Suppressor macrophage (primary cell): ENCODE results near the gene UBASH3B.

Experiments used
- DNase-seq, 4 experiments: peaks; one replicate each; pipeline ENCODE4 v3.0.0-alpha.2; 2020 to 2022

UBASH3B gene

GRCh38 chr11:122647736-122648275 lies 7.7 kb upstream of the UBASH3B start:
- DNase-seq, result peak in 3 of 4 experiments; percentile 56 to 62 (median 62)

DNA sequence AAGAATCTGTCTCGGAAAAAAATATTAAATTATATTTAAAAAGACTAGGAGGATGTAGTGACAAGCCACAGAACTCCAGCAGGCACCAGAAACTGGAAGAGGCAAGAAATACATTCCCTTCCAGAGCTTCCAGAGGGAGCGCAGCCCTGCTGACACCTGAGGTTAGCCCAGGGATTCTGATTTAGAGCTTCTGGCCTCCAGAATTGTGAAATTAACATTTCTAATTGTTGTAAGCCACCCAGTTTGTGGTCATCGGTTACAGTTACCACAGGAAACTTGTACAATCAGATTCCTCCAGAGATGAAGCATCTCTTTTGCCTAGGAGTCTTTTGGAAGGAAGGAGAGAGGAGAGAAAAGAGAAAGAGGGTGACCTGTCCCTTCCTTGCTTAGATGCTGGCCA lies 6.4 kb upstream of the UBASH3B start:
- DNase-seq, result no peak

- no peak for DNase-seq
Observed at GRCh38 chr11:122650619-122651018, 4.9 kb upstream of the UBASH3B start.

DNA sequence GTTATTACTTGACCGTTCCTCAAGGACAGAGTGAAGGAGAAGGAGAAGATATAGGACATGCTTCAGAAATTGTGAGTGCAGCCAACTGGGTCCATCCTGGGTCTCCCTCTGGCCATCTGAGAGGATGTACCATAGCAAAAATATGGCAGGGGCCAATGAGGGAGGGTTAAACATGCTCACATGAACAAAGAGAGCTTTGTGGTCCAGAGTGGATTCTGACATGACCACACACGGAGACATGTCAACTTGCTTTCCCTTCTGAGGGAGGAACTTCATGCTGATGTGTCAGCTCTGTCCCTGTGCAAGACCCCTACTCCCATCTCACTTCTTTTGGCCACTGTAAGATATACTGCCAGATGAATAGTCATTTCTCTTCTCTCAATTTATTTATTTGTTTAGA lies 3.0 kb upstream of the UBASH3B start:
- no peak for DNase-seq

- no peak for DNase-seq
Observed at GRCh38 chr11:122653916-122654585, 1.5 kb upstream of the UBASH3B start.

- DNase-seq, result peak; percentile 59 to 77 (median 65)
Observed at GRCh38 chr11:122656073-122656630, 630 bp downstream of the UBASH3B start.

GRCh38 chr11:122656631-122657101 lies 1.1 kb downstream of the UBASH3B start:
- DNase-seq, result peak; percentile 86 to 96 (median 89)

DNA sequence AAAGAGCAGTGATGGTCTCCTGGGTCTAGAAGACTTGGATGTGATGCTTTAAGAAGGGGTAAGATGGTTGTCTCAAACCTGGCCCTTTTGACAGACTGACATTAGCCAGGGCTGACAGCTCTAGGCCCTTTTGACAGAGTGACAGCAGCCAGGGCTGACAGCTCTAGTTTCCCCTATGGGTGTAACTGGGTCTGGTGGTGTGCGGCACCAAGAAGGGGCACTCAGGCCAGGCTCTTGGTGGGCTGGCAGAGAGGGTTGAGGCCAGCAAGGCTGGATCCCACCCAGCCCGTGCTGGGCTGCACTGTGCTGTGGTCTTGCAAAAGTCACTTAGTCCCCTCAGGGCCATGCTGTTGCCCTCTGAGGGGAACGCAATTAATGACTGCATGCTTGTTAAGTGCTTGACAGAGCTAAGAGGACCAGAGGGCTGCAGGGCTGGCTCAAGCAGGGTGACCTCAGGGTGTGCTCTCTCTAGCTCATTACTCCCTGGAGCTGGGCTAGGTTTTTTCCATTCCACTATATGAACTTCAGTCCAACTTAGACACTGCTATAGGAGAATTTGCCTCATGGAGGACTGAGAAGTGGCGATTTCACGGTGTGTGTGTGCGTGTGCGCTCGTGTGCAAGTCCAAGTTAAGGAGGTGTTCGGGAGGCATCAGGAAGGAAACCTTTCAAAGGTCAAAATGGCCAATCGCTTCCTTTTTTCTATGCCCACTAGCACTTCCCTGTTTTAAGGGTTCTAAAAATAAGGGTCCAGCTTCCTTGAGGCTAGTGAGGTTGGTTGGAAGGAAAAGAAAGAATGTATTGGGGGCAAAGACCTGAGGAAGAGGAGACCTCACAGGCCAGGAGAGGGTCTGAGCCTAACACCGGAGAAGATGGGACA lies 4.4 kb downstream of the UBASH3B start:
- DNase-seq, result peak; percentile 52 to 75 (median 63)

DNA sequence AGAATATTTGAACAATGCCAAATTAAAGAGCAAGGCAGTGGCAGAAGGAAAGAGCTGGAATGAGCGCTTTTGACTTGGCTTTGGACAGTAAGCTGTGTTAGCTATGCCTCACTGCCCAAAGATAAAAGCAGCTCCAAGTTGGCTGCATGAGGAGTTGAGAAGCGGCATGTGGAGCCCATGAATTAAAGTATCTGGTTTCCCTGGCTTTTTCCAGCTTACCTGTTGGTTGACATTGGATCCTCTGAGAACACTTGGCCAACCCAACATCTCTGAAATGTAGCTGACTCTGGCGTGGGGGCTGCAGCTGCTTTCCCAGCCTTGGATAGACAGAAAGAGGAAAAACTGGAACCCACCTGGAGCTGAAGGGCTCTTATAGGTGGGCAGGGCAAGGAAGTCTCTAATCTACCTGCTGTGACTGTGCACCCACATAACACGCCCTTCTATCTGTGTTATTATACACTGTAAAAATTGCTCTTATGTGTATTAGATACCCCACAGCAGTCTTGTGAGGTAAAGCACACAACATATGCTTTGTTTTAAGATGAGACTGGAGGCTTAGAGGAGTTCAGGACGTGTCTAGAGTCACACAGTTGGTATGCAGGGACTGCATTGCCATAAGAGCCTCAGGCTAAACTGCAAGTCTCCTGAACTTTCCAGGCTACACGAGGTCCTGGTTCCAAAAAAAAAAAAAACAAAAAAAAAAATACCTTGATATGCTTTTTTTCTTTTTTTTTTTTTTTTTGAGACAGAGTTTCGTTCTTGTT lies 5.8 kb downstream of the UBASH3B start:
- DNase-seq, result no peak

DNA sequence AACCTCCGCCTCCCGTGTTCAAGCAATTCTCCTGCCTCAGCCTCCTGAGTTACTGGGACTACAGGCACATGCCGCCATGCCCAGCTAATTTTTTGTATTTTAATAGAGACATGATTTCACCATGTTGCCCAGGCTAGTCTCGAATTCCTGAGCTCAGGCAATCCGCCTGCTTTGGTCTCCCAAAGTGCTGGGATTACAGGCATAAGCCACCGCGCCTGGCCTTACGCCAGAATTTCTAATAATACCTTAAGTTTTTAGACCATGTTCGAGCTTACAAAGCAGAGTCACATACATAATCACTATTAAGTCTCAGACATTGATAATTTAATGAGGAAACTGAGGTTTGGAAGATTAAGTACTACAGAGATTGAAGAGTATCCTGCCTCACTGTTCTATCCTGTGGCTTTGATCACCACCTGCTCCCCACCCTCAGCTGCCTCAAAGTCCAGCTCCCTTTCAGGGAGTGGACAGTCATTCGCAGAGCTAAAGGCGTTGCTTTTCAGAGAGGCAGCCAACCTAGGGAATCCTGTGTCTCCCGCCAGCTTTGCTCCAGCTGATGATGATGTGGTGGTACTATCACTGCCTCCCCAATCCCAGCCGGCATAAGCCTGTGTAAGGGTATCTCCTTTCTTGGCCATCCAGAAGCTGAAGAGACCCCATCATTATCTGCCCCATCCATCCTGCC lies 7.7 kb downstream of the UBASH3B start:
- DNase-seq, result no peak

DNA sequence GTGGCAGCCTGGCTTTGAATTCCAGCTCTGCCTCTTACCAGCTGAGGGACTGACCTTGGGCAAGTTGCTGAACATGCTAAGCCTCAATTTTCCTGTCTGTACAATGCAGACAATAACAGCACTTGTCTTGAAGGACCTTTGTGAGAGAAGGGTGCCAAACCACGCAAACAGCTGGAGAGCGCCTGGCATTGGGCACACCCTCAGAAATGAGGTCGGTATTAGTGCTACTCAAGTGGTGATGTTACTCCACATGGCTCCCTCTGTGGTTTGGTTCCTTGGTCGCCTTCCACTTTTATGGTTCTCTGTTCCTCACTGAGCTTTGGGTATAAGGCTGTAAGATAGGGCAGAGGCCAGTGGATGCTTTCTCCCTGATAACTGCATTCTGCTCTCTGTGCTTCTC lies 8.2 kb downstream of the UBASH3B start:
- DNase-seq, result peak; percentile 57 to 66 (median 62)

- DNase-seq, result no peak
Observed at GRCh38 chr11:122664188-122664587, 8.7 kb downstream of the UBASH3B start.

DNA sequence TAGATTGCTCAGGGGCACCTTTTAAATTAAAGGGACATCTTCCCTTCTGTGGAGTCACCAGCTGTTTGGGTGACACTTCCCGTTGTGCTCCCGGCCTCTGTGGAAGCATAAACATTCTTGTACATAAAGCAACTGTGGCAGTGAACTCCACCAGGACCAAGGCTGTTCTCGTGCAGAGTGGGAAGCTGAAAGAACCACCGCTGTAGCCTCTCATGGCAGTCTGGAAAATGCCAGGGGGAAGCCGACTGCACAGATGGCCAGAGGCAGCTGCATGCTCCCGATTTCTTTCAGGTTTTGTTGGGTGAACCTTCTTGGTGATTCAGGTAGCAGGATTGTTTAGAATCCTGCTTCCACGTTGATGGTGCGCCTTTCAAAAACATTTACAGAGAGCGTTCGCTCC lies 10.3 kb downstream of the UBASH3B start:
- peak in 2 of 4 experiments; percentile 45 to 55 for DNase-seq

DNA sequence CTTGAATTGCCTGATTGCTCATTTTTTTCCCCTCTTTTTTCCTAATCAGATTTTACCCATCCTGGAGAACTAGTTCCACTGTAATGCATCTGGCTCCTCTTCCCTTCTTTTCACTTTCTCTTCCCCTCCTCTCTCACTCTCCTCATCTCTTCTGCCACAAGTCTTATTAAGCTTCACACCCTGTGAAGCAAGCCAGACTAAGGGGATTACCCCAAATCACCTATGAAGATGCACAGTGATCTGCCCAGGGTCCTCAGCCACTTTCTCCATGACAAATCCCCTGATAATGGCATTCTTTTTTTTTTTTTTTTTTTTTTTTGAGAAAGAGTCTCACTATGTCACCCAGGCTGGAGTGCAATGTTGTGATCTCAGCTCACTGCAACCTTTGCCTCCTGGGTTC lies 11.2 kb downstream of the UBASH3B start:
- no peak for DNase-seq

DNA sequence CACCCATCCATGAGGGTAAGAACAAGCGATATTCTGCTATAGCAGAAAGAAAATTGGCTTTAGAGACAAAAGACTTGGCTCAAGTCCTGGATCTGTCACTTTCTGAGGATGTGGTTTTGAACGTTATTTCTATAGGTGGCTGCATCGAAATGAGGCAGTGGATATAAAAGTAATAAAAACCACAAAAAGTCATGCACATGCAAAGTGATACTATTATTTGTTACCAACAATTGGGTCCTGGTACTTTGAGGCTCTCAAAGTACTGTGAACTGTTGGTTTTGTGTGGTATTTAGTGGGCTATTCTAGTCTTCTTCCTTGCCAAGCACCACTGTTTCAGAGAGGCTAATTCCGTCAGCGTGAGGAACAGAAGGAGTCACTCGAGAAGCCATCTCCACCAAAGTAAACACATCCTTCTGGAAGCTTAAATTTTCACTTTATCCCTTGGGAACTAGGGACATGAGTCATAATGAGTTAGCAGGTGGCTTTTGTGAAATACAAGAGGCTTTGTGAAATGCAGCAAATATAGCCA lies 13.1 kb downstream of the UBASH3B start:
- DNase-seq, result no peak

- no peak for DNase-seq
Observed at GRCh38 chr11:122670131-122670530, 14.6 kb downstream of the UBASH3B start.

GRCh38 chr11:122671400-122671891 lies 15.9 kb downstream of the UBASH3B start:
- peak in 1 of 4 experiments; percentile 10 for DNase-seq

GRCh38 chr11:122672892-122673291 lies 17.4 kb downstream of the UBASH3B start:
- peak; percentile 76 to 89 (median 86) for DNase-seq

- peak in 3 of 4 experiments; percentile 37 to 88 (median 71) for DNase-seq
Observed at GRCh38 chr11:122673701-122674100, 18.2 kb downstream of the UBASH3B start.

DNA sequence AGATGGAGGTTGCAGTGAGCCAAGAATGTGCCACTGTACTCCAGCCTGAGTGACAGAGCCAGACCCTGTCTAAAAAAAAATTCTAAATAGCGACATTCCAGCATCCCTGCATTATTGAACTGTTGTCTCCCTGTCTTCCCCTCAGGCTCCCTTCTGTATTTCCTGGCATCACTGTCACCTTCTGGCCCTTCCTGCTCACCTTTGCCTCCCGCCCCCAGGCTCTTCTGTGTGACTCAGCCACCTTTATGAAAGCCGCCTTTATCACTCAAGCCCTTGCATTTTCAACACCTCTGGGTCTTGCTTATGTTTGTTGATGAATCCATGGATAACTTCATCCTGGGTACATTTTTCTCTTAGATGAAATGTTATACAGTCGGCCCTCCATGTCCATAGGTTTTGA lies 21.1 kb downstream of the UBASH3B start:
- no peak for DNase-seq

DNA sequence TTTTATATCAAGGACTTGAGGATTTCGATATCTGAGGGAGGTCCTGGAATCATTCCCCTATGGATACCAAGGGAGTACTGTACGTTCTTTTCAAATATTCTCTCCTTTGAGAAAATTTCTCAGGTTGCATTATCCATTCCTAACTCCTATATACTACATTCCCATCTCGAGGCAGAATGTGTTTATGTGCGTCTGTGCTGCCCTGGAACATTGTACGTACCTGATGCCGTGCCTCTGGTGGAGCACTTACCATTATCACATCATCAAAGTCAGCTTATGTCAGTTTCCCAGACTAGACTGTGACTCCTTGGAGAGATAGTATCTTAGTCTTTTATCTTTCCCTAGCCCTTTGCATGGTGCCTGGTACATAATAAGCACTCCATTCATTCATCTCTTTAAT lies 21.7 kb downstream of the UBASH3B start:
- DNase-seq, result no peak
